Progenitor cell of endocrine pancreas (in vitro differentiated cells): ENCODE data around the gene CPT1C. TPM values are rescaled to one million over a fixed set of nuclear protein-coding genes. Genes with fewer than 3 reads are reported as not detected.
A peak's percentile ranks its signal among the peaks of the same experiment; 100 is the strongest.

Experiments
- DNase-seq: peaks from one replicate; pipeline ENCODE4 v3.0.0; 2021; ENCODE audit warnings: low spot score; ENCODE audit not compliant: unreplicated experiment
- H3K27ac Mint-ChIP-seq: 2 replicates; pipeline ENCODE4 v1.8.0; 2021; ENCODE audit warnings: mild to moderate bottlenecking, moderate library complexity, mixed read lengths
- H3K27me3 Mint-ChIP-seq: 2 replicates; pipeline ENCODE4 v1.8.0; 2021; ENCODE audit warnings: mixed read lengths
- H3K36me3 Mint-ChIP-seq: 2 replicates; pipeline ENCODE4 v1.8.0; 2022; ENCODE audit warnings: mixed read lengths; ENCODE audit not compliant: insufficient read depth
- H3K4me1 Mint-ChIP-seq: 2 replicates; pipeline ENCODE4 v1.8.0; 2021; ENCODE audit warnings: low read depth, mixed read lengths
- H3K4me3 Mint-ChIP-seq: 2 replicates; pipeline ENCODE4 v1.8.0; 2021; ENCODE audit warnings: low read depth, mild to moderate bottlenecking, moderate library complexity, mixed read lengths
- H3K9me3 Mint-ChIP-seq: 2 replicates; pipeline ENCODE4 v1.8.0; 2021; ENCODE audit warnings: low read depth, mixed read lengths
- total RNA-seq: library from RNA; stranded (reverse); gene quantifications from 2 replicates; pipeline ENCODE4 v1.2.1, GENCODE V29; 2021
- TF ChIP-seq, protein P1 (sequence below): fragments of 200-600 bp; sonication (generic); IDR thresholded peaks from one replicate; pipeline ENCODE4 v1.5.0; 2021; ENCODE audit warnings: antibody characterized with exemption, mild to moderate bottlenecking; ENCODE audit not compliant: unreplicated experiment

CPT1C gene
- total RNA-seq, 1 donor from 2014 or later: 49.9 TPM

DNA sequence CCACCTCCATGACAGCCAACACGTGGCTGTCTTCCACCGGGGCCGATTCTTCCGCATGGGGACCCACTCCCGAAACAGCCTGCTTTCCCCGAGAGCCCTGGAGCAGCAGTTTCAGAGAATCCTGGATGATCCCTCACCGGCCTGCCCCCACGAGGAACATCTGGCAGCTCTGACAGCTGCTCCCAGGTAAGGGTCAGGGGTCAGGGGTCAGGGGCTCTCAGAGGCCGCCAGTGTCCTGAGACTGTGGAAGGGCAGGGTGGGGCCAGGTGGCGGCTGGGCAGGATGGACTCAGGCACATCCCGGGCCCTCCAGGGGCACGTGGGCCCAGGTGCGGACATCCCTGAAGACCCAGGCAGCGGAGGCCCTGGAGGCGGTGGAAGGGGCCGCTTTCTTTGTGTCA lies 15.0 kb downstream of the CPT1C start:
- DNase-seq: no peak
- Mint-ChIP-seq H3K27ac (no peak overlapping the region), H3K27me3 (no peaks in the 10 kb centered on the region), H3K36me3 (peaks cover 12% of the 10 kb centered on the region), H3K9me3 (no peaks in the 10 kb centered on the region), H3K4me3 (no peak overlapping the region), H3K4me1 (no peaks in the 10 kb centered on the region)
- TF ChIP-seq, protein P1, sequence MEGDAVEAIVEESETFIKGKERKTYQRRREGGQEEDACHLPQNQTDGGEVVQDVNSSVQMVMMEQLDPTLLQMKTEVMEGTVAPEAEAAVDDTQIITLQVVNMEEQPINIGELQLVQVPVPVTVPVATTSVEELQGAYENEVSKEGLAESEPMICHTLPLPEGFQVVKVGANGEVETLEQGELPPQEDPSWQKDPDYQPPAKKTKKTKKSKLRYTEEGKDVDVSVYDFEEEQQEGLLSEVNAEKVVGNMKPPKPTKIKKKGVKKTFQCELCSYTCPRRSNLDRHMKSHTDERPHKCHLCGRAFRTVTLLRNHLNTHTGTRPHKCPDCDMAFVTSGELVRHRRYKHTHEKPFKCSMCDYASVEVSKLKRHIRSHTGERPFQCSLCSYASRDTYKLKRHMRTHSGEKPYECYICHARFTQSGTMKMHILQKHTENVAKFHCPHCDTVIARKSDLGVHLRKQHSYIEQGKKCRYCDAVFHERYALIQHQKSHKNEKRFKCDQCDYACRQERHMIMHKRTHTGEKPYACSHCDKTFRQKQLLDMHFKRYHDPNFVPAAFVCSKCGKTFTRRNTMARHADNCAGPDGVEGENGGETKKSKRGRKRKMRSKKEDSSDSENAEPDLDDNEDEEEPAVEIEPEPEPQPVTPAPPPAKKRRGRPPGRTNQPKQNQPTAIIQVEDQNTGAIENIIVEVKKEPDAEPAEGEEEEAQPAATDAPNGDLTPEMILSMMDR: no peak

DNA sequence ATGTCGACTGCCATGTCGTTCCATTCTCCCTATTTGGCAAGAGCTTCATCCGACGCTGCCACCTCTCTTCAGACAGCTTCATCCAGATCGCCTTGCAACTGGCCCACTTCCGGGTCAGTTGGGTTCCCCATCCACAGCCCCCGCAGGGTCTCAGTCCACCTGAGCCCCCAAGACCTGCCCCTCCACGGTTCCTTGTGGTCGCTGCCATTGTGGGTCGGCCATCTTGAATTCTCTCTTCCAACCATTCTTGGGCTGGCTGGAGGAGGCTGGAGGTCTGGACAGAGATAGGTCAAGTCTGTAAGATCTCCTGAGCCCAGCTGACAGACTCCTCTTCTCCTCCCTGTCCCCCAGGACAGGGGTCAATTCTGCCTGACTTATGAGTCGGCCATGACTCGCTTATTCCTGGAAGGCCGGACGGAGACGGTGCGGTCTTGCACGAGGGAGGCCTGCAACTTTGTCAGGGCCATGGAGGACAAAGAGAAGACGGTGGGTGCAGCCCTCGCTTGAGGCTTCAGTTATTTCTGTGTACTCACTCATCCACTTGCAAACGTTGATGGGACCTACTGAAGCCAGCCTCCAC lies 19.5 kb downstream of the CPT1C start:
- TF ChIP-seq, protein P1: no peak
- peak overlapping the region; percentile 1 for H3K27ac Mint-ChIP-seq
- no peaks in the 10 kb centered on the region for H3K4me1 Mint-ChIP-seq
- peaks cover 3% of the 10 kb centered on the region for H3K9me3 Mint-ChIP-seq
- no peaks in the 10 kb centered on the region for H3K27me3 Mint-ChIP-seq
- peaks cover 20% of the 10 kb centered on the region for H3K36me3 Mint-ChIP-seq
- DNase-seq: no peak
- H3K4me3 Mint-ChIP-seq: no peak overlapping the region

DNA sequence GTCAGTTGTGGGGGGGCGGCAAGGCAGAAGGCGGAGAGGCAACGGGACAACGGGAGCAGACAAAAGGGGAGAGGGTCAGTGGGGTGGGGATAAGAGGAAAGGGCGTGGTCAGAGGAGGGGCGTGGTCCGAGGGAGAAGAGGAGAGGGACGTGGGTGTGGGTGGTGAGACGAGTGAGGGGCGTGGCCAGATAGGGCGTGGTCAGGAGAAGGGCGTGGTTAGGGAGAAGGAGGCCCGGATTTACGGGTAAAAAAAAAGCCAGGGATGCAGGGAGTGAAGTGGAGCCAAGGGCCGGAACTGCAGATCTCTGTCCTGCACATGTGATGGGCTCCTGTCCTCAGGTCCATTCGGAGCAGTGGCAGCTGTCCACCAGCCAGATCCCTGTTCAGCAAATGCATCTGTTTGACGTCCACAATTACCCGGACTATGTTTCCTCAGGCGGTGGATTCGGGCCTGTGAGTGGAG lies 21.5 kb downstream of the CPT1C start:
- Mint-ChIP-seq H3K27me3 (no peaks in the 10 kb centered on the region), H3K36me3 (peaks cover 17% of the 10 kb centered on the region), H3K9me3 (peaks cover 3% of the 10 kb centered on the region), H3K4me3 (no peak overlapping the region), H3K4me1 (no peaks in the 10 kb centered on the region), H3K27ac (no peak overlapping the region)
- TF ChIP-seq, protein P1: no peak
- DNase-seq: no peak

DNA sequence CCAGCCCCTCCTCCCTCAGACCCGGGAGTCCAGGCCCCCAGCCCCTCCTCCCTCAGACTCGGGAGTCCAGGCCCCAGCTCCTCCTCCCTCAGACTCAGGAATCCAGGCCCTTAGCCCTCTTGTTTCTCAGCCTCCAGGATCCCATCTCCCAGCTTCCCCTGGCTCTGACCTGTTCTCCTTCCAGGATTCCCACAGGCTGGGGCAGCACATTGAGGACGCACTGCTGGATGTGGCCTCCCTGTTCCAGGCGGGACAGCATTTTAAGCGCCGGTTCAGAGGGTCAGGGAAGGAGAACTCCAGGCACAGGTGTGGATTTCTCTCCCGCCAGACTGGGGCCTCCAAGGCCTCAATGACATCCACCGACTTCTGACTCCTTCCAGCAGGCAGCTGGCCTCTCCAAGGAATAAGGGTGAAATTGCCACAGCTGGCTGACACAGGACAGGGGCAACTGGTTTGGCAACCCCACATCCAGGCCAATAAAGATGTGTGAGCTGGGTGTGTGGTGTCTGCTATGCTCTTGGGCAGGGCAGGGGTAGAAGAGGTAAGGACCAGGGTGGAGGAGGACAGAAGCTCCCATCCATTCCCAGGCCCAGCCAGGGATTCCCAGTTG lies 22.4 kb downstream of the CPT1C start:
- H3K27me3 Mint-ChIP-seq: no peaks in the 10 kb centered on the region
- TF ChIP-seq, protein P1: no peak
- H3K4me3 Mint-ChIP-seq: no peak overlapping the region
- peak overlapping the region; percentile 84 for H3K27ac Mint-ChIP-seq
- peaks cover 3% of the 10 kb centered on the region for H3K9me3 Mint-ChIP-seq
- DNase-seq: no peak
- peaks cover 17% of the 10 kb centered on the region for H3K36me3 Mint-ChIP-seq
- H3K4me1 Mint-ChIP-seq: no peaks in the 10 kb centered on the region

DNA sequence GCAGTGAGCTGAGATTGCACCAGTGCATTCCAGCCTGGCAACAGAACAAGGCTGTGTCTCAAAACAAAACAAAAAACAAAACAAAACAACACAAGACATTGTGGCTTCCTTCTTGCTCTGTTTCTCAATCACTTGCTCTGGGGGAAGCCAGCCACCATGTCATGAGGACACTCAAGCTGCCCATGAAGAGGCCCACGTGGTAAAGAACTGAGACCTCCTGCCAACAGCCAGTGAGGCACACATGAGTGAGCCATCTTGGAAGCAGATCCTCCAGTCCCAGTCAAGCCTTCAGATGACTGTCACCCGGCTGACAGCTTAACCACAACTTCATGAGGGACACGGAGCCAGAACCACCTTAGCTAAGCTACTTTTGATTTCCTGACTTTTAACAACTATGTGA lies 25.2 kb downstream of the CPT1C start:
- Mint-ChIP-seq H3K4me3 (no peak overlapping the region), H3K27ac (peak overlapping the region; percentile 46), H3K36me3 (peaks cover 7% of the 10 kb centered on the region), H3K27me3 (no peaks in the 10 kb centered on the region), H3K4me1 (no peaks in the 10 kb centered on the region), H3K9me3 (peaks cover 3% of the 10 kb centered on the region)
- DNase-seq: no peak
- TF ChIP-seq, protein P1: no peak
